IMR-90 (cell line): ENCODE measurements around the gene USP24.

Experiments
- CEBPB ChIP-seq: IDR thresholded peaks from 2 replicates; pipeline ENCODE4 v1.6.1; 2012; ENCODE audit warnings: low read depth, low read length, improper control_type of control experiment
- CTCF ChIP-seq: conservative IDR thresholded peaks from 2 replicates; pipeline ENCODE4 v1.5.1; 2012; ENCODE audit warnings: mild to moderate bottlenecking, low read depth, low read length, improper control_type of control experiment
- NFE2L2 ChIP-seq: fragments of 150-350 bp; IDR thresholded peaks from 2 replicates; pipeline ENCODE4 v1.6.1; 2016; ENCODE audit warnings: low read depth, mild to moderate bottlenecking, low read length
- RCOR1 ChIP-seq: IDR thresholded peaks from 2 replicates; pipeline ENCODE4 v1.6.1; 2012; ENCODE audit warnings: mild to moderate bottlenecking, low read length, improper control_type of control experiment; ENCODE audit not compliant: insufficient replicate concordance

- no peak for TF ChIP-seq RCOR1
- TF ChIP-seq CTCF = no peak
- TF ChIP-seq CEBPB = no peak
- TF ChIP-seq NFE2L2 = no peak
Observed at GRCh38 chr1:55046871-55047270, 168.3 kb downstream of the USP24 start.
